Stimulated activated CD4-positive, alpha-beta T cell treated with anti-CD3 and anti-CD28 coated beads, Interleukin-15, amount 100 ng/mL, for 24 hours (primary cell): ENCODE data around the gene UBE2D1.

ENCODE experiments used
- DNase-seq: peaks from one replicate; pipeline ENCODE4 v3.0.0-alpha.2; 2020

The UBE2D1 gene

GRCh38 chr10:58341947-58342346 is 7.1 kb downstream of the UBE2D1 start:
- DNase-seq, result no peak

GRCh38 chr10:58347967-58348366 is 13.2 kb downstream of the UBE2D1 start:
- DNase-seq, result no peak

GRCh38 chr10:58348571-58349033 is 13.8 kb downstream of the UBE2D1 start:
- DNase-seq, result no peak

GRCh38 chr10:58350023-58350422 is 15.2 kb downstream of the UBE2D1 start:
- no peak for DNase-seq

GRCh38 chr10:58350619-58351323 is 16.0 kb downstream of the UBE2D1 start:
- no peak for DNase-seq

GRCh38 chr10:58351616-58352578 is 17.1 kb downstream of the UBE2D1 start:
- DNase-seq, result no peak

GRCh38 chr10:58352956-58353610 is 18.3 kb downstream of the UBE2D1 start:
- DNase-seq, result no peak

- DNase-seq, result no peak
Observed at GRCh38 chr10:58356756-58357155, 21.9 kb downstream of the UBE2D1 start.

GRCh38 chr10:58358314-58358933 is 23.6 kb downstream of the UBE2D1 start:
- no peak for DNase-seq

- DNase-seq, result no peak
Observed at GRCh38 chr10:58358947-58359346, 24.1 kb downstream of the UBE2D1 start.

GRCh38 chr10:58359541-58359940 is 24.7 kb downstream of the UBE2D1 start:
- DNase-seq, result no peak

- no peak for DNase-seq
Observed at GRCh38 chr10:58360412-58361004, 25.7 kb downstream of the UBE2D1 start.

- no peak for DNase-seq
Observed at GRCh38 chr10:58361353-58361752, 26.5 kb downstream of the UBE2D1 start.

- DNase-seq, result no peak
Observed at GRCh38 chr10:58362027-58362789, 27.4 kb downstream of the UBE2D1 start.

GRCh38 chr10:58367069-58367468 is 32.3 kb downstream of the UBE2D1 start:
- no peak for DNase-seq

- no peak for DNase-seq
Observed at GRCh38 chr10:58371473-58371872, 36.7 kb downstream of the UBE2D1 start.

- DNase-seq, result no peak
Observed at GRCh38 chr10:58372607-58373441, 38.0 kb downstream of the UBE2D1 start.

GRCh38 chr10:58373442-58373827 is 38.6 kb downstream of the UBE2D1 start:
- no peak for DNase-seq

- DNase-seq, result no peak
Observed at GRCh38 chr10:58382489-58382995, 47.7 kb downstream of the UBE2D1 start.

GRCh38 chr10:58384095-58384494 is 49.3 kb downstream of the UBE2D1 start:
- DNase-seq, result no peak
